GM21381 (cell line): ENCODE data around the gene SRP14.
"Not testable (repeated sequence)": the region's sequence is repeated elsewhere in the genome, so short reads cannot be mapped to it uniquely, and the experiment has no call there.

Experiments used
- ATAC-seq: cut with Tn5 transposase; IDR thresholded peaks from one replicate; pipeline ENCODE4 v1.9.1; 2021; ENCODE audit warnings: mild to moderate bottlenecking, moderate library complexity; ENCODE audit not compliant: unreplicated experiment

The SRP14 gene

GRCh38 chr15:40051616-40052415, 12.8 kb upstream of the SRP14 start:
- ATAC-seq = no peak

DNA sequence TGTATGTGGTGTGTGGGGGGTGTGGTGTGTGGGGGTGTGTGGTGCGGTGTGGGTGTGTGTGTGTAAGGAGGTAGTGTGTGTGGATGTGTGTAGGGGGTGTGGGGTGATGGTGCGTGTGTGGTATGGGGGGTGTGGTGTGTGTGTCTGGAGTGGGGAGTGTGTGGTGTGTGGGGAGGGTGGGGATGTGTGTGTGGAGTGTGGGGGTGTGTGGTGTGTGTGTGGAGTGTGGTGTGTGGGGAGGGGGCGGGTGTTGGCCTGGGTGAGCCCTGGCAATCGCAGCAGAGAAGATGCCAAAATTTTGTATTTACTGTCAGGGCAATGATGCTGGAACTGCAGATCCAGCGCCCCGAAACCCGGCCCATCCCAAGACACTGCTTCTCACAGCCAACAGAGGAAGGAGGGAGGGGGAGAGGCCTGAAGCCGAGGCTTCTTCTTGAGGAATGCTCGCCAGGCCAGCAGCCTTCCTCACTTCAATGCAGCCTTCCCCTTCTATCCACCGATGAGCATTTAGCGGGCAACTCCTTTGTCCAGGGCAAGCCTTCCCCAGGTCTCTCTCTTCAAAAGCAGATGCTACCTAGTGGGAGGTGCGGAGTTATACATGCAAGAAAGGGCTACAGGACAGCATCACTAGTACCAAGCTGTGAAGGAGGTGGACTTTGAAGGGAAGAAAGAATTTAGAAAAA, 11.9 kb upstream of the SRP14 start:
- no peak for ATAC-seq

GRCh38 chr15:40048926-40049475, 10.0 kb upstream of the SRP14 start:
- no peak for ATAC-seq

DNA sequence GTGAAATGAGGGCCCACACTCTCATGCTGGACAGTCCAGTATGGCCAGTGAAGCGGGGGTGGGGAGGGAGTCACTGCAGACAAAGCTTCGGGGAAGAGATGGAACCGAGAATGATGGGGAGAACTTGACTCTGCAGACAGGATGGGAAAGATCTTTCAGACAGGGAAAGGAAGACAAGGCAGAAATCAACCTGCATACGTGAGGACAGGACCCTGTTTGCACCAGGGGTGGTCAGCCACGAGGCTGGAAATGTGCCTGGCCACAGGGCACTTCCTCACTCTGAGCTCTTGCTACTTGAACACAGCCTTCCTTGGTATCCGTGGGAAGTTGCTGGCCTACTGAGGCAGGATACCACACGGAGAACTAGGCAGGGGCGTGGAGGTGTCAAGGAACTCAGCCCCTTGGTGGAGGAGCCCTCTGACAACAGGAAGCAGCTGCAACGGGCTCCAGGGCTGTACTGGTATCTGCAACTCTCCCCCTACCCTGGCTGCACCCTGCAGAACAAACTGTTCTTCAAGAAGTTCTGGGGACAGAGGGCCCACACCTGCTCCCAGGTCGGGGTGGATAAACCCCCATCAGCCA, 9.3 kb upstream of the SRP14 start:
- no peak for ATAC-seq

DNA sequence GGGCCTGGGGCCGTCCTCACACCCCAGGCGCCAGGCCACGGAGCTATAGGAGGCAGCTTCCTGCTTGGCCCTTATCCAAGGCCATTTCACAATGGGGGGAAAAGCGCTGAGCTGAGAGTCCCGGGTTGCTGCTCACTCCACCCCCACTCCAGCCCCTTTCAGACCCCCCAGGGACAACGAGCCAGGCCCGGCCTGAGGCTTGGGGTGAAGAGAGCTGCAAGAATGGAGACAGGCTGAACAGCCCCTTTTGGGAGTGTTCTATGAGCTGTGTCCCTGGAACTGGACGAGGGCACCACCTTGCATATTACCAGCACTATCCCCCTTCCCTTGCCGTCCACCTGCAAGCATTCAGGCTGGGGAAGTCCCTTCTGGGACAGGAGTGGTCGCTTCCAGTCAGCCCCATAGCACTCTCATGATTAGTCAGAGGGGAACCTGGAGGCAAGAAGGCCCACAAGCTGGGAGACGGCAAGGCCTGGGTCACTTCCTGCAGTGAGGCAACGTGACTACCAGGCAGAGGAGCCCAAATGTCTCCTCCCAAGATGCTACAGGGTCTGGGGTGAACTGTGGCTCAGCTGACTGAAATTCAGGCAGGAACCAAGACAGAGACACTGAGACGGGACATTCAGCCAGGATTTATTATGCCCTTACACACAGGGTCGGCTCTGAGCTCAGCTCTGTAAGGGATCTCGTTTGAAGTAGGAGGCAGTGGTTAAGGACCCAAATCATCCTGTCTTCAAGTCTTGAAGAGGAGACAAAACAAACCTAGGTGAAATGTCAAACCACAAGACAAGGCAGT, 8.6 kb upstream of the SRP14 start:
- peak; percentile 50 for ATAC-seq

- ATAC-seq = no peak
Measured at GRCh38 chr15:40046721-40047414, 7.9 kb upstream of the SRP14 start.

DNA sequence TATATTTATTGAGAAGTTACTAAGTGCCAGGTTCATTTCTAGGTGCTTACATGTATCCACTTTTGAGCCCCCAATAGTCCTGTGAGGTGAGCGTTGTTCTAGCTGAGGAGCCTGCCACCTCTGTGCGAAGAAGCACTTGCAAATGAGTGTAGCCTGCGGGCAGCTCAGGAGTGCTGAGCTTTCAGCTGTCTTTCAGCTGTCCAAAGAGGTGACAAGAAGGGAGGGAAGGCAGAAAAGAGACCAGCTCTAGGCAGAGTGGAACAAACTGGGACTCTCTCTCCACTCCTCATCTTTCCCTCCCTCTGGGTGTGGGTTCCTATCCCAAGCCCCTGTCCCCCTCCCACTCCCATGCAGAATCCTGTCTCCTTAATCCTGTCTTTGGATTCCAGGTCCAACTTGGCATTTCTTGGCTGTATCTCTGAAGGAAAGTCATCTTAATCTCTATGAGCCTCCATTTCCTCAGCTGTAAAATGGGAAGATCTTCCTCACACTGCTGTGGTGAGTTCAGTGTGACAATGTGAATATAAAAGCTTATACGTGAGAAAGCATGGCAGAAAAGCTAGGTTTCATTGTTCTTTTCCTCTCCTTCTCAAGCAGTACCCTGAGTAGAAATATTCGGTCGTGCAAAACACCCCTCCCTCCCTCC, 6.7 kb upstream of the SRP14 start:
- no peak for ATAC-seq

DNA sequence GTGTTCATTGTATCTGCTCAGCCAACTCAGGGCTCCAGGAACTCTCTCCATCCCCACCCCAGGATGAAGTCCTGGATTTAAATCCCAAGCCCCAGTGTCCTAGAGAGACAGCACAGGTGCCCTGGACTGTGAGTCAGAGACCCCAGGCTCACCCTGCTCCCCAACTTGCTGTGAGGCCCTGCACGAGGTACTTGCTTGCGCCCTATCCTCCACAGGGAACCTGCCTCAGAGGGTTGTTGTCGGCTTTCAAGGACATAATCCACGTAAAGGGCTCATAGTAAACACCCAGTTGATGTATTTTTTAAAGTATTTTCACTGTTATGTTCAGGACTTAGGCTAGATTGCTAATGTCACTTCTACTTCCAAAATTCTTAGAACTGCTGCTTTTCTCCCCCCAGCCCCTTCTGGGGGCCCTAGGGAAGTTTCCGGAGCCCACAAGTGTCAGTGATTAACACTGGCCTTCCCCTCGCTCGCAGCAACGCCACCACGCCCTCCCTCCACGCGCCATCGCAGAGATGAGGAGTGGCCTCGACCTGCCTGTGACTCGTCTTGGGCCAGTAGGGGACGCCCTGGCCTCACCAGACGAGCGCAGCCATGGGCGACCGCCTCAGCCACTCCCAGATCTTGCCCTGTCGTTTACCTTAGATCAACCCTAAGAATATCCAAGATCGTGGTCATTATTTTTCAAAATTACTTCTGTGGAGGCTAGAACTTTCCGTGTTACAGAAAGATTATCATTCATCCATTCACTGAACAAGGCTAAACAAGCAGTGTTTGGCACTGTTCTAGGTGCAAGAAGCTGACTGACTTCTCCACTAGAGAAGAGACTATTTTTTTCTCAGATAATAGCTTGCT, 6.0 kb upstream of the SRP14 start:
- ATAC-seq = peak; percentile 75

DNA sequence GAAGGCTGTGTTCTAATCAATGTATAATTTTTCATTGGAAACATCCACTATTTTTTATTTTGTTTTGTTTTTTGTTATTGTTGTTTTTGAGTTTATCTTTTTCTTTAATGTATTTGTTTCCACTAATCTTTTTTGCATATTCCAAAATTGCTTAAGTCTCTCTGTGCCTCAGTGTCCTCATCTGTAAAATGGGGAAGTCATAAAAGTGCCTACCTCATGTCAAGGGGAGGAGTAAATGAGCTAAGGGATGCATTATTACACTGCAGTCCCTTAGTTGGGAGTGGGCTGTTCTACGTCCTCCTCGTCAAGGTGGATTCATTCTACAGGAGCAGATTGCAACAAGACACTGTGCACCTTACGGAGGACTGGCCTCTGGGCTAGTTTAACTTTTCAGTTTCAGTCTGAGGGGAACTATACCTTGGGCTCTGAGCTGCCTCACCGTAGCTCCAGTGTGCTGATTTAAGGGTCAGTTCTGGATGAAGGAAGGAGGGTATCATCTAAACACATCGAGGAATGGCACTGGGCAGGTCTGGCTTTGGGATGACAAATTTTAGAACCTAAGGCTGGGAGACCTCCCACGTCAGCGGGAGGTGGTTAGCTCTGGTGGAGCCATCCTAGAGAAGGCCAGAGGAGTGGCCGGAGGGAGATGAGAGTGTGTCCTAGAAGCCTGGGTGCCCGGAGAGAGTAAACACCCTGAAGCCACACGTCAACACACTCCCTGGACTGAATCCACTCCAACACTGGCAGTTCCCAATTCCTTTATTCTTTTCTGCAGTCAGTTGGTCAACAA, 5.1 kb upstream of the SRP14 start:
- no peak for ATAC-seq

- ATAC-seq = no peak
Measured at GRCh38 chr15:40042791-40043320, 3.9 kb upstream of the SRP14 start.

DNA sequence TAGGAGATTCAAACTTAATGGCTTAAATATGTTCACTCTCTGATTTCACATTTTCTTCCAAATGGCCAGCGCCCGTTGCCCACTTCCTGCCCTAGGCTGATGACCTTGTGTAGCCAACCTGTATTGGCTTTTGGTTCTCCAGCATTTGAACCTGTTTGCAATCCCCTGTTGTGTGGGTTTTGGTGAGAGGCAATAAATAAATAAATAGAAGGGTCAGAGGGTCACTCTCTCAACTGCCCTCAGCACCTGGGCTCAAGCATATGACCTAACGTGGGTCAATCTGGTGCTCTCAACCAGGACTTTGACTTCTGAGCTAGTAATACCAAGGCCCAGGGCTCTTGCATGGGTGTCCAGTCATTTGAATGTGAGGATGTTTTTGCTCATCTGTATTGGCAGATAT, 1.8 kb upstream of the SRP14 start:
- ATAC-seq = no peak

DNA sequence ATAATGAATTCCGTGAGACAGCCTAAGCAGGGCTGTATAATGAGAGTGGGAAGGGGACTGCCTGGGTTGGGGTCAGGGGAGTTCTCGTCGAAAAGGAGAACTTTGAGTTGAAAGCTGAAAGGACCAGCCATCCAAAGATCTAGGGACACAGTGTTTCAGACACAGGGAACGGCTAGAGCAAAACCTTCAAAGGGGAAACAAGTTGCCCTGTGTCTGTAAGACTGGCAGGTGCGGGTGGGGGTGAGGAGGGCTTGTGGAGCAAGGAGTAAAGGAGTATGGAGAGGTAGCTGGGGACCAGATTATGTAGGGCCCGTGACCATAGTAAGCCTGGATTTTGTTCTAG, 1.3 kb upstream of the SRP14 start:
- ATAC-seq = no peak

DNA sequence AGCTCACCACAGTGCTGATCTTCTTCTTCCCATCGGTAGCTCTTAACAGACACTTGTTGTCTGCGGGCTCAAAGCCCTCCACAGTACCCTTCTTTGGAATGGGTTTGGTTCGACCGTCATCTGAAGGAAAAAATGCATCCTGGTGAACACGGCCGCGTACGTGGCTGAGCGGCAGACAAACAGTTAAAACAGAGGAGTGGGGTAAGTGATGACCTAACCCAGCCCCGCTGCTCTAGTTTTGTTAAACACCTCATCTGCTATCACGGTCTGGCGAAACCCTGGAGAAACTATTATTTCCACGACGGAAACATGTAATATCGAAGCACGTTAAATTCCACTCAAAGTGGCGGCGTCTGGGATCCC, 725 bp downstream of the SRP14 start:
- ATAC-seq = no peak

GRCh38 chr15:40037721-40038120, 1.3 kb downstream of the SRP14 start:
- no peak for ATAC-seq

DNA sequence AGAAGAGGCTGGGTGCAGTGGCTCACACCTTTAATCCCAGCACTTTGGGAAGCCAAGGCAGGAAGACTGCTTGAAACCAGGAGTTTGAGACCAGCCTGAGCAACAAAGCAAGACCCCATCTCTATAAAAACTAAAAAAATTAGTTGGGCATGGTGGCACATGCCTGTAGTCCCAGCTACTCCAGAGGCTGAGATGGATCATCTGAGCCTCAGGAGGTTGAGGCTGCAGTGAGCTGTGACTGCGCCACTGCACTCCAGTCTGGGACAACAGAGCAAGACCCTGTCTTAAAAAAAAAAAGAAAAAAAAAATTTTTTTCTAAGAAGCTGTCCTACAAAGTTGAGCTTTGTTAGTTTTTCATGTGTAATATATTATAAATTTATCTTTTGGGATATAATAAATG, 3.8 kb downstream of the SRP14 start:
- ATAC-seq = not testable (repeated sequence)

- ATAC-seq = no peak
Measured at GRCh38 chr15:40034186-40034946, 4.6 kb downstream of the SRP14 start.

DNA sequence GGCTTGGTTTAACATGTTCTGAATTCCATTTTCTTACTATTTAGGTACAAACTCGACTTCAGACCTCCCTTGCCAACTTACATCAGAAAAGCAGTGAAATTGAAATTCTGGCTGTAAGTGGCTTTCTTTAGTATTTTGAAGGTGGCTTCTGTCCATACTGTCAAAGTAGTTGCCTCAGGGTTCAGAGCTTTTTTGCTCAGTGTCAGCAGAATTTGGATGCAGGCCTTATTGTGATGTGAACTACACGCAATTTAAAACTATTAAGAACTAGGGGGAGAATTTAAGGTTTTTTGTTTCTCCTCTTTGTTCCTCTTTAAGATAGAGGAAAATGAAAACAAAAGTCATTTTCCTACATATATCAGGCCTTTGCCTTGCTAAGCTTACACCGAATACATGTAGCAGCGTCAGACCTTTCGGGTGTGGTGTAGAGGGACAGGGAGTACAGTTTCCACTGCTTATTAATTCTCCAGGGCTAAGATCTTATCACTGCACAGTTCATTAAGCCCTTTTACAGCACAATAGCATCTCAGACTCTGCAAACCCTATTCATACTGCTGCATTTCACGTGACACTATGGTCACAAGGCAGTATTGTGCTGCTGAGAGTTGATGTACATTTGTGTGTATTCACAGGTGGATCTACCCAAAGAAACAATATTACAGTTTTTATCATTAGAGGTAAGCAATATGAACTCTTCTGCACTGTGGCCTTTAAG, 6.7 kb downstream of the SRP14 start:
- no peak for ATAC-seq
